ENCODE data around the gene ERC1.

Gene ERC1

GRCh38 chr12:1287446-1287975 is 296.5 kb downstream of the ERC1 start:
- no peak overlapping the region for H3K9ac ChIP-seq (ENCODE audit: low read length)
- H3K36me3 ChIP-seq (replicated peaks; ENCODE audit: insufficient read depth, low read length), result no peaks in the 10 kb centered on the region
- no peaks in the 10 kb centered on the region for H3K9me2 ChIP-seq (replicated peaks; ENCODE audit: insufficient read depth, low read length)
- no peaks in the 10 kb centered on the region for H3K27me3 ChIP-seq (replicated peaks; ENCODE audit: insufficient read depth, low read length)
- no peaks in the 10 kb centered on the region for H4K20me1 ChIP-seq (ENCODE audit: insufficient read depth, low read length)
- H3K27ac ChIP-seq (ENCODE audit: low read length), result no peak overlapping the region
- H3F3A ChIP-seq (ENCODE audit: insufficient read depth, low read length), result no peaks in the 10 kb centered on the region
- H2AFZ ChIP-seq (ENCODE audit: low read length), result no peak overlapping the region
- no peak for DNase-seq
- H3K4me2 ChIP-seq (ENCODE audit: low read depth, low read length), result no peak overlapping the region
- no peaks in the 10 kb centered on the region for H3K79me2 ChIP-seq (ENCODE audit: low read length)
- no peaks in the 10 kb centered on the region for H3K4me1 ChIP-seq (ENCODE audit: low read length)
- no peak overlapping the region for H3K4me3 ChIP-seq (ENCODE audit: low read length)
- TF ChIP-seq EZH2phosphoT487 (IDR thresholded peaks at IDR 0.05; ENCODE audit: low read length) (no peak), EZH2 (optimal IDR thresholded peaks at IDR 0.05; ENCODE audit: low read depth, low read length) (no peak), CTCF (IDR thresholded peaks at IDR 0.05; ENCODE audit: low read length) (no peak)
- H3K9me3 ChIP-seq (replicated peaks; ENCODE audit: insufficient read depth, low read length), result no peaks in the 10 kb centered on the region

GRCh38 chr12:1288333-1288732 is 297.3 kb downstream of the ERC1 start:
- no peak overlapping the region for H2AFZ ChIP-seq (ENCODE audit: low read length)
- no peak overlapping the region for H3K4me2 ChIP-seq (ENCODE audit: low read depth, low read length)
- H3K9ac ChIP-seq (ENCODE audit: low read length), result no peak overlapping the region
- no peak overlapping the region for H3K27ac ChIP-seq (ENCODE audit: low read length)
- H3K27me3 ChIP-seq (replicated peaks; ENCODE audit: insufficient read depth, low read length), result no peaks in the 10 kb centered on the region
- no peaks in the 10 kb centered on the region for H3K79me2 ChIP-seq (ENCODE audit: low read length)
- H3K9me2 ChIP-seq (replicated peaks; ENCODE audit: insufficient read depth, low read length), result no peaks in the 10 kb centered on the region
- H3K4me3 ChIP-seq (ENCODE audit: low read length), result no peak overlapping the region
- no peak for DNase-seq
- no peaks in the 10 kb centered on the region for H3K9me3 ChIP-seq (replicated peaks; ENCODE audit: insufficient read depth, low read length)
- H3K36me3 ChIP-seq (replicated peaks; ENCODE audit: insufficient read depth, low read length), result no peaks in the 10 kb centered on the region
- H3F3A ChIP-seq (ENCODE audit: insufficient read depth, low read length), result no peaks in the 10 kb centered on the region
- no peaks in the 10 kb centered on the region for H4K20me1 ChIP-seq (ENCODE audit: insufficient read depth, low read length)
- no peaks in the 10 kb centered on the region for H3K4me1 ChIP-seq (ENCODE audit: low read length)
- TF ChIP-seq EZH2 (optimal IDR thresholded peaks at IDR 0.05; ENCODE audit: low read depth, low read length) (no peak), EZH2phosphoT487 (IDR thresholded peaks at IDR 0.05; ENCODE audit: low read length) (no peak), CTCF (IDR thresholded peaks at IDR 0.05; ENCODE audit: low read length) (no peak)

- TF ChIP-seq EZH2 (optimal IDR thresholded peaks at IDR 0.05; ENCODE audit: low read depth, low read length), result no peak
- TF ChIP-seq EZH2phosphoT487 (IDR thresholded peaks at IDR 0.05; ENCODE audit: low read length), result no peak
- no peak for TF ChIP-seq CTCF (IDR thresholded peaks at IDR 0.05; ENCODE audit: low read length)
- no peaks in the 10 kb centered on the region for H3K9me3 ChIP-seq (replicated peaks; ENCODE audit: insufficient read depth, low read length)
- DNase-seq, result no peak
- no peaks in the 10 kb centered on the region for H3K27me3 ChIP-seq (replicated peaks; ENCODE audit: insufficient read depth, low read length)
- no peaks in the 10 kb centered on the region for H3K4me1 ChIP-seq (ENCODE audit: low read length)
- H3K9ac ChIP-seq (ENCODE audit: low read length), result no peak overlapping the region
- no peaks in the 10 kb centered on the region for H3K79me2 ChIP-seq (ENCODE audit: low read length)
- no peak overlapping the region for H3K27ac ChIP-seq (ENCODE audit: low read length)
- H3K36me3 ChIP-seq (replicated peaks; ENCODE audit: insufficient read depth, low read length), result no peaks in the 10 kb centered on the region
- no peaks in the 10 kb centered on the region for H3K9me2 ChIP-seq (replicated peaks; ENCODE audit: insufficient read depth, low read length)
- H4K20me1 ChIP-seq (ENCODE audit: insufficient read depth, low read length), result no peaks in the 10 kb centered on the region
- no peak overlapping the region for H2AFZ ChIP-seq (ENCODE audit: low read length)
- H3K4me3 ChIP-seq (ENCODE audit: low read length), result no peak overlapping the region
- H3K4me2 ChIP-seq (ENCODE audit: low read depth, low read length), result no peak overlapping the region
- no peaks in the 10 kb centered on the region for H3F3A ChIP-seq (ENCODE audit: insufficient read depth, low read length)
These were observed 298.5 kb downstream of the ERC1 start for GRCh38 chr12:1289371-1290155.

All from MM.1S (cell line).